ENCODE results near the gene BICDL2. TPM values are rescaled to one million over a fixed set of nuclear protein-coding genes. Genes with fewer than 3 reads are reported as not detected.
A peak's percentile ranks its signal among the peaks of the same experiment; 100 is the strongest.
"Not testable (repeated sequence)": the region's sequence is repeated elsewhere in the genome, so short reads cannot be mapped to it uniquely, and the experiment has no call there.

The BICDL2 gene
- polyA plus RNA-seq, 4 donors = 1.5 to 6.9 (median 2.5) TPM

GRCh38 chr16:3065742-3066439, 29.1 kb upstream of the BICDL2 start:
- DNase-seq (ENCODE audit: low read depth in 4 of 4, low spot score in 2 of 4) = no peak

GRCh38 chr16:3065069-3065741, 28.5 kb upstream of the BICDL2 start, which contains the start of gene IL32:
IL32 (plus strand) TSS chr16:3065640; CDS start chr16:3065812, 172 bp downstream.
- DNase-seq (ENCODE audit: low read depth in 4 of 4, low spot score in 2 of 4) = no peak

GRCh38 chr16:3063625-3064386, 27.1 kb upstream of the BICDL2 start:
- DNase-seq (ENCODE audit: low read depth in 4 of 4, low spot score in 2 of 4) = no peak

- DNase-seq (ENCODE audit: low read depth in 4 of 4, low spot score in 2 of 4) = no peak
Measured at GRCh38 chr16:3062553-3062952, 25.8 kb upstream of the BICDL2 start.

GRCh38 chr16:3060339-3061127, 23.8 kb upstream of the BICDL2 start:
- DNase-seq (ENCODE audit: low read depth in 4 of 4, low spot score in 2 of 4) = no peak

- no peak for DNase-seq (ENCODE audit: low read depth in 4 of 4, low spot score in 2 of 4)
Measured at GRCh38 chr16:3059723-3060242, 23.0 kb upstream of the BICDL2 start.

- DNase-seq (ENCODE audit: low read depth in 4 of 4, low spot score in 2 of 4) = peak; percentile 63 to 84 (median 80)
Measured at GRCh38 chr16:3059041-3059722, 22.4 kb upstream of the BICDL2 start.

- DNase-seq (ENCODE audit: low read depth in 4 of 4, low spot score in 2 of 4) = no peak
Measured at GRCh38 chr16:3058139-3059030, 21.6 kb upstream of the BICDL2 start.

- no peak for DNase-seq (ENCODE audit: low read depth in 4 of 4, low spot score in 2 of 4)
Measured at GRCh38 chr16:3057181-3058138, 20.7 kb upstream of the BICDL2 start.

GRCh38 chr16:3056336-3057180, 19.8 kb upstream of the BICDL2 start:
- no peak for DNase-seq (ENCODE audit: low read depth in 4 of 4, low spot score in 2 of 4)

- not testable (repeated sequence) for DNase-seq (ENCODE audit: low read depth in 4 of 4, low spot score in 2 of 4)
Measured at GRCh38 chr16:3055734-3056115, 19.0 kb upstream of the BICDL2 start.

- DNase-seq (ENCODE audit: low read depth in 4 of 4, low spot score in 2 of 4) = no peak
Measured at GRCh38 chr16:3054965-3055733, 18.4 kb upstream of the BICDL2 start.

GRCh38 chr16:3053330-3053710, 16.6 kb upstream of the BICDL2 start:
- DNase-seq (ENCODE audit: low read depth in 4 of 4, low spot score in 2 of 4) = not testable (repeated sequence)

GRCh38 chr16:3052571-3053329, 16.0 kb upstream of the BICDL2 start:
- not testable (repeated sequence) for DNase-seq (ENCODE audit: low read depth in 4 of 4, low spot score in 2 of 4)

- DNase-seq (ENCODE audit: low read depth in 4 of 4, low spot score in 2 of 4) = no peak
Measured at GRCh38 chr16:3051494-3051893, 14.8 kb upstream of the BICDL2 start.

Measured in left renal cortex interstitium (tissue), 4 donors.